H1 (cell line): ENCODE results near the gene APOL1. TPM values are rescaled to one million over a fixed set of nuclear protein-coding genes. Genes with fewer than 3 reads are reported as not detected.

ENCODE experiments used
- CBX5 ChIP-seq: fragments of 300-800, 300-1000 bp; sonication (generic); IDR thresholded peaks from 2 replicates; pipeline ENCODE4 v1.7.1; 2016; ENCODE audit warnings: antibody characterized with exemption, low read length, low read depth
- CBX8 ChIP-seq: fragments of 300-800, 300-1000 bp; sonication (generic); IDR thresholded peaks from 2 replicates; pipeline ENCODE4 v1.7.1; 2016; ENCODE audit warnings: low read depth, low read length, borderline replicate concordance
- CEBPB ChIP-seq: IDR thresholded peaks from 2 replicates; pipeline ENCODE4 v1.6.1; 2012; ENCODE audit warnings: low read depth, low read length
- CTBP2 ChIP-seq: IDR thresholded peaks from 2 replicates; pipeline ENCODE4 v1.7.0; 2011; ENCODE audit warnings: borderline replicate concordance, mild to moderate bottlenecking, moderate library complexity, mixed read lengths, low read length; ENCODE audit not compliant: insufficient read depth, insufficient read length
- EP300 ChIP-seq, 2 experiments: IDR thresholded peaks; 1 replicate in 1 of 2; 2 replicates in 1 of 2; pipeline ENCODE4 v1.6.1; 2011 to 2012; ENCODE audit warnings: low read depth in 2 of 2, low read length in 2 of 2, mild to moderate bottlenecking in 2 of 2, borderline replicate concordance in 1 of 2, inconsistent platforms in 1 of 2, moderate library complexity in 1 of 2
- FOSL1 ChIP-seq: IDR thresholded peaks from 2 replicates; pipeline ENCODE4 v1.6.1; 2011; ENCODE audit warnings: mild to moderate bottlenecking, low read depth, low read length, moderate library complexity; ENCODE audit not compliant: insufficient read depth
- GABPA ChIP-seq: IDR thresholded peaks from 2 replicates; pipeline ENCODE4 v1.6.1; 2011; ENCODE audit warnings: mild to moderate bottlenecking, low read length, moderate library complexity, borderline replicate concordance; ENCODE audit not compliant: insufficient read depth
- GTF2F1 ChIP-seq: IDR thresholded peaks from 2 replicates; pipeline ENCODE4 v1.6.1; 2012; ENCODE audit warnings: low read depth, low read length, improper control_type of control experiment, borderline replicate concordance
- JUN ChIP-seq: IDR thresholded peaks from 2 replicates; pipeline ENCODE4 v1.6.1; 2011; ENCODE audit warnings: low read depth, mild to moderate bottlenecking, improper control_type of control experiment, low read length
- JUND ChIP-seq: IDR thresholded peaks from 2 replicates; pipeline ENCODE4 v1.6.1; 2011; ENCODE audit warnings: mild to moderate bottlenecking, improper control_type of control experiment, low read length
- KDM1A ChIP-seq: fragments of 200-600, 300-600 bp; sonication (generic); IDR thresholded peaks from 2 replicates; pipeline ENCODE4 v1.7.1; 2016; ENCODE audit warnings: mild to moderate bottlenecking, low read length, borderline replicate concordance
- KDM5A ChIP-seq: fragments of 200-600 bp; IDR thresholded peaks from 2 replicates; pipeline ENCODE4 v1.7.1; 2012; ENCODE audit warnings: mild to moderate bottlenecking, low read length, inconsistent platforms, mixed read lengths
- POLR2A ChIP-seq, 2 experiments: IDR thresholded peaks; 1 replicate in 1 of 2; 2 replicates in 1 of 2; pipeline ENCODE4 v1.6.1; 2011; ENCODE audit warnings: low read depth in 2 of 2, low read length in 2 of 2, mild to moderate bottlenecking in 2 of 2; ENCODE audit errors: control extremely low read depth in 1 of 2
- RAD21 ChIP-seq, 2 experiments: IDR thresholded peaks in 1 of 2; conservative IDR thresholded peaks in 1 of 2; 2 replicates each; pipeline ENCODE4 v1.6.1; 2011; ENCODE audit warnings: low read depth in 2 of 2, low read length in 2 of 2, improper control_type of control experiment in 1 of 2, inconsistent platforms in 1 of 2, mild to moderate bottlenecking in 1 of 2, moderate library complexity in 1 of 2
- RBBP5 ChIP-seq: IDR thresholded peaks from 2 replicates; pipeline ENCODE4 v1.7.1; 2012; ENCODE audit warnings: low read depth, mild to moderate bottlenecking, inconsistent platforms, low read length, moderate library complexity, borderline replicate concordance
- RNF2 ChIP-seq: fragments of 200-900, 300-1000 bp; sonication (generic); IDR thresholded peaks from 2 replicates; pipeline ENCODE4 v1.7.1; 2016; ENCODE audit warnings: borderline replicate concordance, low read depth, mild to moderate bottlenecking, antibody characterized with exemption, low read length; ENCODE audit not compliant: poor library complexity, severe bottlenecking; ENCODE audit errors: missing control alignments
- SIX5 ChIP-seq: IDR thresholded peaks from 2 replicates; pipeline ENCODE4 v1.6.1; 2011; ENCODE audit warnings: mild to moderate bottlenecking, low read depth, low read length
- SUZ12 ChIP-seq: fragments of 200-600 bp; sonication (generic); IDR thresholded peaks from 2 replicates; pipeline ENCODE4 v1.6.1; 2012; ENCODE audit warnings: mild to moderate bottlenecking, inconsistent platforms, low read length, moderate library complexity, mixed read lengths
- TAF7 ChIP-seq: optimal IDR thresholded peaks from 2 replicates; pipeline ENCODE3; 2011; ENCODE audit warnings: low read depth, mild to moderate bottlenecking, inconsistent platforms, low read length, moderate library complexity, borderline replicate concordance
- TEAD4 ChIP-seq: IDR thresholded peaks from 2 replicates; pipeline ENCODE4 v1.6.1; 2012; ENCODE audit warnings: low read depth, low read length, inconsistent platforms, mixed read lengths
- polyA plus RNA-seq, 7 experiments: library from polyadenylated mRNA; depleted of rRNA in 3 of 7; stranded (reverse) in 5 of 7; unstranded in 2 of 7; fragments of >200 nt in 5 of 7; fragments of 200-250 nt in 2 of 7; gene quantifications; 1 replicate in 5 of 7; 2 replicates in 1 of 7; 4 replicates in 1 of 7; pipeline versions ENCODE4 v1.2.1 to v1.2.3, GENCODE V29; 2011 to 2013; ENCODE audit warnings: missing spikeins in 2 of 7, mixed read lengths in 2 of 7
- total RNA-seq: library from RNA; stranded (reverse); fragmentation: NEBNext Ultra II Directional; extraction: Animal tissue kit (Norgen Biotek cat#: 25700); gene quantifications from 2 replicates; pipeline ENCODE4 v1.2.1, GENCODE V29; 2021
- TF ChIP-seq, protein P1 (sequence below): IDR thresholded peaks from 2 replicates; pipeline ENCODE4 v1.6.1; 2011; ENCODE audit warnings: low read depth, mild to moderate bottlenecking, low read length; ENCODE audit not compliant: insufficient read depth
- TF ChIP-seq, protein P2 (sequence below): IDR thresholded peaks from 2 replicates; pipeline ENCODE4 v1.6.1; 2012; ENCODE audit warnings: inconsistent platforms

Gene APOL1
- total and polyA plus RNA-seq, 2 of the 8 experiments (the other 6 are each of a cell fraction or from before 2014, with no cell fraction given): not detected

DNA sequence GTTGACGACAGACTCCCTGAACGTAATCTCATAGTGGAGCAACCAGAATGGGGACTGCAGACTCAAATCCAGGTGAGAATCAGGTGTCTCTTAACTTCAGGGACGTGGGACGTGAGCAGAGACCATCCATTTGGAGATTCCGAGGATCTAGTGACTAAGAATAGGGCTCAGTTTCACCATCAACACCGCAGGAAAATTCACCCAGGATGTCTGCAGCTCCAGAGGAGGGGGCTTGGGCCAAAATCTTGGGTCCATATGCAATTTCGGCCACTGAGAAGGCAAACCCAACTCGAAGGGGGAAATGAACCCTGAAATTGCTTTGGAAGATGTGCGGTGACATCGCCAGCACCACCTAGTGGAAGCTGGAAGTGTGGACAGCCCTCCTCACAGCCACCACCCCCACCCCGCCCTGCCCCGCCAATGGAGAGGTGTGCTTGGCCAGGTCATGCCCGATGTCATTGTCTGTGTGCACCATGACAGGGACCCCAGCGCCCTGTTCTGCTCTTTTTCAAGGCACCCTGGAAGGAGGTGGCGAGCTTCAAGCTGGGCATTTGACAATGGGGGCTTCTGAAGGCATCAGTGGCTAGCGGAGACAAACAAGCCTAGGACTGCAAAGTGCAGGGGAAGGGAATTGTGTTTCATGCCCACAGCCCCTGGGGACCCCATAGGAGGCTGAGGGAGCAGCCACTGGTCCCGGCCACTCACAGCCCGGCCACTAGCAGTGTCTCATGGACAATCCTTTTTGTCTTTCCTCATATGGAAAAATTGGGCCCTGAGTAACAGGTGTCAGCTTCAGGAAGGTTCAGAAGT, 24.8 kb downstream of the APOL1 start (continued):
- TF ChIP-seq RNF2 (no peak), EP300 (IDR thresholded peaks at IDR 0.05; ENCODE audit: borderline replicate concordance in 1 of 2, low read depth in 2 of 2, low read length in 2 of 2) (no peak), KDM1A (no peak), TAF7 (no peak), CEBPB (no peak), CBX8 (no peak), RBBP5 (no peak), JUND (no peak), CBX5 (no peak), GABPA (no peak), SUZ12 (no peak), JUN (no peak), RAD21 (IDR thresholded peaks at IDR 0.05 in 1 of 2, conservative IDR thresholded peaks at IDR 0.05 in 1 of 2; ENCODE audit: low read depth in 2 of 2, low read length in 2 of 2) (peak; percentile 66 to 68), SIX5 (no peak), FOSL1 (no peak), GTF2F1 (no peak), TEAD4 (no peak), KDM5A (no peak), POLR2A (IDR thresholded peaks at IDR 0.05; ENCODE audit: control extremely low read depth in 1 of 2, low read depth in 2 of 2, low read length in 2 of 2) (0 out of 3 replicates have a peak, but pooled peaks of 1 of the 2 experiments have one; percentile 17), CTBP2 (no peak)
- TF ChIP-seq, protein P1, sequence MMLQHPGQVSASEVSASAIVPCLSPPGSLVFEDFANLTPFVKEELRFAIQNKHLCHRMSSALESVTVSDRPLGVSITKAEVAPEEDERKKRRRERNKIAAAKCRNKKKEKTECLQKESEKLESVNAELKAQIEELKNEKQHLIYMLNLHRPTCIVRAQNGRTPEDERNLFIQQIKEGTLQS: no peak
- TF ChIP-seq, protein P2, sequence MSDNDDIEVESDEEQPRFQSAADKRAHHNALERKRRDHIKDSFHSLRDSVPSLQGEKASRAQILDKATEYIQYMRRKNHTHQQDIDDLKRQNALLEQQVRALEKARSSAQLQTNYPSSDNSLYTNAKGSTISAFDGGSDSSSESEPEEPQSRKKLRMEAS: no peak
